ENCODE measurements around the gene LMBR1.
"Not testable (repeated sequence)": the region's sequence is repeated elsewhere in the genome, so short reads cannot be mapped to it uniquely, and the experiment has no call there.

LMBR1 gene

DNA sequence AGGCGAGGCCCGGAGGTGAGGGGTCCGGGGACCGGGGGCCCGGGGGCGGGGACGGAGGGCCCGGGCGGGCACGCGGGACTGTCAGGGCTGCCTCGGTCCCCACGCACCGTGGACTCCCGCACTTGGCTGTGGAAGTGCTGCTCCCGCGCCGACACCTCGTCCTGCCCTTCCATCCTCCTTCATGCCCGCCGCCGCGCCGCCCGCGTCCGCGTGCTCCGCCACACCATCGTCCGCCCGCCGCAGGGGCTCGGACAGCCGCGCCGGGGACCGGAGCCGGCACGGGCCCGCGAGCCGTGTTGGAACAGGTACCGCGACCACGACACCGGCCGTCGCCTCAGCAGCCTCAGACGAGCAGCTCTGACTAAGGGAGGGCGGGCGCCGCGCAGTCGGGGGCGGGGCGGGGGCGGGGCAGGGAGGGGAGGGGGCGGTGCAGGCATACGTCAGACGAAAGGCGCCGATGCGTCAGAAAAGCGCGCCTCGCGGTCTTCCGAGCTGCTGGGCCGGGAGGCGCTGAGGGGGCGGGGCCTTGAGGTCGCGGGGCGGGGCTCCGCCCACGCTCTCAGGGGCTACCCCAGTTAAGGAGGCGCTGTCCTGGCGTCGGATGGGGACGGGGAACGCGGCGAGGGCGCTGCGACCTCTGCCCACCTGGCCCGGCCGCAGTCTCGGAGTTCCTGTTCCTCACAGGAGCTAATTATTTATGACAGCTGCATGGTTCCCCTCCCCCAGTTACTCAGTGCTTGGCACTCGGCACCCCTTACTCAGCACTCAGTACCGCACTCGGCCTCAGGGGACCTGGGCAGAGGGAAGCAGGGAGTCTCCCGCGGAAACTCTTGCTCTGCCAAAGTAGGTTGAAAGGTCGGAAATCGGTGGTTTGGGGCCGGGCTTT, at the start of gene LMBR1:
TSS of gene LMBR1 (minus strand) at position 363 of the 886 bp plus-strand sequence. CDS start at position 173, 190 bp downstream.
- Mint-ChIP-seq H3K36me3 (no peaks in the 10 kb centered on the region), H3K4me1 (ENCODE audit: low read depth) (peaks cover 47% of the 10 kb centered on the region), H3K9me3 (ENCODE audit: low read depth) (no peaks in the 10 kb centered on the region), H3K4me3 (peak within 1 kb of the TSS; percentile 94), H3K27me3 (no peaks in the 10 kb centered on the region), H3K27ac (peak within 1 kb of the TSS; percentile 81)

GRCh38 chr7:156942708-156943090, 49.7 kb upstream of the LMBR1 start:
- peaks cover 1% of the 10 kb centered on the region for H3K4me1 Mint-ChIP-seq (ENCODE audit: low read depth)
- peaks cover 6% of the 10 kb centered on the region for H3K27me3 Mint-ChIP-seq
- H3K27ac Mint-ChIP-seq: no peak overlapping the region
- no peak overlapping the region for H3K4me3 Mint-ChIP-seq
- no peaks in the 10 kb centered on the region for H3K36me3 Mint-ChIP-seq
- no peaks in the 10 kb centered on the region for H3K9me3 Mint-ChIP-seq (ENCODE audit: low read depth)

- no peaks in the 10 kb centered on the region for H3K9me3 Mint-ChIP-seq (ENCODE audit: low read depth)
Observed at GRCh38 chr7:156941393-156942182, 48.6 kb upstream of the LMBR1 start.

GRCh38 chr7:156940421-156941122, 47.6 kb upstream of the LMBR1 start:
- H3K4me1 Mint-ChIP-seq (ENCODE audit: low read depth): peaks cover 1% of the 10 kb centered on the region
- no peak overlapping the region for H3K27ac Mint-ChIP-seq
- peaks cover 6% of the 10 kb centered on the region for H3K27me3 Mint-ChIP-seq
- no peak overlapping the region for H3K4me3 Mint-ChIP-seq
- no peaks in the 10 kb centered on the region for H3K36me3 Mint-ChIP-seq
- no peaks in the 10 kb centered on the region for H3K9me3 Mint-ChIP-seq (ENCODE audit: low read depth)

More at GRCh38 chr7:156941393-156942182, 48.6 kb upstream of the LMBR1 start:
- Mint-ChIP-seq H3K27ac (no peak overlapping the region), H3K36me3 (no peaks in the 10 kb centered on the region), H3K4me3 (no peak overlapping the region), H3K27me3 (peaks cover 6% of the 10 kb centered on the region), H3K4me1 (ENCODE audit: low read depth) (peaks cover 1% of the 10 kb centered on the region)

GRCh38 chr7:156936766-156937165, 43.8 kb upstream of the LMBR1 start:
- not testable (repeated sequence) for H3K9me3 Mint-ChIP-seq (ENCODE audit: low read depth); H3K4me3 Mint-ChIP-seq; H3K4me1 Mint-ChIP-seq (ENCODE audit: low read depth); H3K27ac Mint-ChIP-seq; H3K27me3 Mint-ChIP-seq; H3K36me3 Mint-ChIP-seq

DNA sequence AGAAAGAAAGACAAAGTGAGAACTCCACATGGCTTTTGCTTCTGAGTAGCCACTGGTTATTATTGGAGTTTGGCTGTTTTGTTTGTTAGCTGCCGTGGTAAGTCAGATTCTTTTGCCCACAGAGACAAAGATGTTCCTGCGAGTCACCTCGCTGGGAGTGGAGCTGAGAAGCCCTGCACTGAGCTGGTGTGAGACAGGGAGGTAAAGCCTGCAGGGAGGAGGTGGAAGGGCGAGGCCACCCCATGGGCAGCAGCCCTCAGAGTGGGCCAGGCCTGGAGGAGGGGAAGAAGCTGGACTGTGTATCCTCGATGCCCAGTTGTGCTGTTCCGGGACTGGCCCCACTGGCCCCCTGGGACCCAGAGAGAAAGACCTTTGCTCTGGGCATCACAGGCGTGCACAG, 42.3 kb upstream of the LMBR1 start:
- Mint-ChIP-seq H3K27me3 (peaks cover 8% of the 10 kb centered on the region), H3K4me1 (ENCODE audit: low read depth) (peaks cover under 1% of the 10 kb centered on the region), H3K36me3 (no peaks in the 10 kb centered on the region), H3K27ac (no peak overlapping the region), H3K9me3 (ENCODE audit: low read depth) (no peaks in the 10 kb centered on the region), H3K4me3 (no peak overlapping the region)

- Mint-ChIP-seq H3K4me1 (ENCODE audit: low read depth) (peaks cover 14% of the 10 kb centered on the region), H3K9me3 (ENCODE audit: low read depth) (no peaks in the 10 kb centered on the region)
Observed at GRCh38 chr7:156932006-156932405, 39.0 kb upstream of the LMBR1 start.

GRCh38 chr7:156929789-156930539, 37.0 kb upstream of the LMBR1 start:
- H3K4me3 Mint-ChIP-seq: no peak overlapping the region
- H3K9me3 Mint-ChIP-seq (ENCODE audit: low read depth): no peaks in the 10 kb centered on the region
- H3K27ac Mint-ChIP-seq: no peak overlapping the region
- no peaks in the 10 kb centered on the region for H3K36me3 Mint-ChIP-seq
- H3K27me3 Mint-ChIP-seq: peaks cover 3% of the 10 kb centered on the region
- H3K4me1 Mint-ChIP-seq (ENCODE audit: low read depth): peaks cover 14% of the 10 kb centered on the region

More at GRCh38 chr7:156932006-156932405, 39.0 kb upstream of the LMBR1 start:
- Mint-ChIP-seq H3K36me3 (no peaks in the 10 kb centered on the region), H3K27me3 (peaks cover 3% of the 10 kb centered on the region), H3K4me3 (no peak overlapping the region), H3K27ac (no peak overlapping the region)

DNA sequence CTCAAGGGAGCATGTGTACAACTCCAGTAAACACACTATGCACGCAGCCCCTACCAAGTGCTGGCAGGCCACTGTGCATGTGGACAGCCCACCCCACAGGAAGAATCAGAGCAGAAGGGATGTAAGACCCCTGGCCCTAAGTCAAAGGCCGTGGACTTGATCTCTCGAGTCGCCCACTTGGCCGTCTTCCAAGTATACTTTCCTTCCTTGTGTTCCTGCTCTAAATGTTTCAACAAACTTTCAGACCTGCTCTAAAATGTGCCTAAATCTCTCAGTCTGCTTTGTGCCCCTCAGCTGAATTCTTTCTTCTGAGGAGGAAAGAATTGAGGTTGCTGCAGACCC, 35.4 kb upstream of the LMBR1 start:
- H3K9me3 Mint-ChIP-seq (ENCODE audit: low read depth): peaks cover under 1% of the 10 kb centered on the region
- H3K36me3 Mint-ChIP-seq: no peaks in the 10 kb centered on the region
- H3K27me3 Mint-ChIP-seq: peaks cover 3% of the 10 kb centered on the region
- H3K4me1 Mint-ChIP-seq (ENCODE audit: low read depth): peaks cover 22% of the 10 kb centered on the region
- H3K27ac Mint-ChIP-seq: no peak overlapping the region
- no peak overlapping the region for H3K4me3 Mint-ChIP-seq

DNA sequence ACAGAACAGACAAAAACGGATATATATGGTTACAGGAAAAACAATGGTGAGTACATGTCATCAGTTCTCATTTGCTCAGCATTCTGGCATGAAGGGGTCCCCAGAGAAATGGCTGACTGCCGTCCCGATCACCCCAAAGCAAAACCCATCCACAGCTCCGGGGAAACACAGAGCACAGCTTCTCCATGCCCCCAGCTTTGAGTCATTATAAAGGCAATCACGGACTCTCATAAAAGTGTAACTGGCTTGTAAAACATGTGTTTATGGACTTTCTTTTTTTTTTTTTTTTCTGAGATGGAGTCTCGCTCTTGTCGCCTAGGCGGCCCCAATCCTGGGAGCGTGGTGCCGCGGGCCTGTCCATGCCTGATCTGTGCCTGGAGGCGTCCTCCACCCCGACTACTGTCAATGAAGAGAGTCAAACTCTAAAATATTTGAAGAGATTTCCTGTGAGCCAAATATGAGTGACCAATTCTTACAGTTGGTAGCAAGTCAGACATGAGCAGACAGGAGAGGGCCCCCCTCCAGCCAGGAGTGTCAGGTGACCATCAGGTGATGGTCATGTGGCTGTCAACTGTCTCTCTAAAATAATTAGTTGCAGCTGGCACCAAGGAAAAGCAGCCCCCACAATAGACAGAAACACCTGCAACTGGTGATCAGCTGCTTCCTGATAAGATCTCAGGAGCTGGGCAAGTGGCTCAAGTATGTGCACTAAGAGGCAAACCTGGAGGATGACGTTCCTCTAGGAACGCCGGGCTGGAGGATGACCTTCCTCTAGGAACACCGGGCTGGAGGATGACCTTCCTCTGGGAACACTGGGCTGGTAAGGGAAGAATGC, 34.8 kb upstream of the LMBR1 start:
- no peaks in the 10 kb centered on the region for H3K36me3 Mint-ChIP-seq
- peaks cover 26% of the 10 kb centered on the region for H3K4me1 Mint-ChIP-seq (ENCODE audit: low read depth)
- H3K27me3 Mint-ChIP-seq: peaks cover 3% of the 10 kb centered on the region
- peaks cover 2% of the 10 kb centered on the region for H3K9me3 Mint-ChIP-seq (ENCODE audit: low read depth)
- no peak overlapping the region for H3K4me3 Mint-ChIP-seq
- H3K27ac Mint-ChIP-seq: no peak overlapping the region

DNA sequence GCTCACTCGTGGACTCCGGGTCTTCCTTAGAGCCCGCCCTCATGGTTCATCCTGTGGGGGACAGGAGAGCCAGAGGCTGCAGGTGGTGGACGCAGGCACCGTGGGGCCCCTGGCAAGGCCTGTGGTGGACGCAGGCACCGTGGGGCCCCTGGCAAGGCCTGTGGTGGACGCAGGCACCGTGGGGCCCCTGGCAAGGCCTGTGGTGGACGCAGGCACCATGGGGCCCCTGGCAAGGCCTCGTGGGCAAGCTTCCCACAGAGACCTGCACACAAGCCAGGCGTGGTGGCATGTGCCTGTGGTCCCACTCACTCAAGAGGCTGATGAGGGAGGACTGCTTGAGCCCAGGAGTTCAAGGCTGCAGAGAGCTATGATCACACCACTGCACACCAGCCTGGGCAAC, 32.8 kb upstream of the LMBR1 start:
- peaks cover 42% of the 10 kb centered on the region for H3K4me1 Mint-ChIP-seq (ENCODE audit: low read depth)
- not testable (repeated sequence) for H3K27me3 Mint-ChIP-seq; H3K4me3 Mint-ChIP-seq; H3K36me3 Mint-ChIP-seq; H3K27ac Mint-ChIP-seq; H3K9me3 Mint-ChIP-seq (ENCODE audit: low read depth)

DNA sequence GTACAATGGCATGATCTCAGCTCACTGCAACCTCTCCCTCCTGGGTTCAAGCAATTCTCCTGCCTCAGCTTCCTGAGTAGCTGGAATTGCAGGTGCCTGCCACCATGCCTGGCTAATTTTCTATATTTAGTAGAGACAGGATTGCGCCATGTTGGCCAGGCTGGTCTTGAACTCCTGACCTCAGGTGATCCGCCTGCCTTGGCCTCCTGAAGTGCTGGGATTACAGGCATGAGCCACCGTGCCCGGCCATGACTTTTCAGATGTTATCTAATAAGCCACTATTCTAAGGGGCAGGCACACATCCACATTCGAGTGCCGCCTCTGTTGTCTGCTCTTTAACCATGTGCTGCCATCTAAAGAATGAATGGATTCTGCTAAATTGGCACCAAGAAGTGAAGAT, 29.3 kb upstream of the LMBR1 start:
- Mint-ChIP-seq H3K4me3 (peak overlapping the region; percentile 73), H3K4me1 (ENCODE audit: low read depth) (peaks cover 31% of the 10 kb centered on the region)
- not testable (repeated sequence) for H3K27ac Mint-ChIP-seq; H3K27me3 Mint-ChIP-seq; H3K36me3 Mint-ChIP-seq; H3K9me3 Mint-ChIP-seq (ENCODE audit: low read depth)

GRCh38 chr7:156920487-156921373, 27.7 kb upstream of the LMBR1 start:
- H3K9me3 Mint-ChIP-seq (ENCODE audit: low read depth); H3K27me3 Mint-ChIP-seq; H3K36me3 Mint-ChIP-seq; H3K27ac Mint-ChIP-seq; H3K4me3 Mint-ChIP-seq: not testable (repeated sequence)
- peaks cover 31% of the 10 kb centered on the region for H3K4me1 Mint-ChIP-seq (ENCODE audit: low read depth)
